Mesothelial cell of epicardium (in vitro differentiated cells): ENCODE results near the gene PEAR1. TPM values are rescaled to one million over a fixed set of nuclear protein-coding genes. Genes with fewer than 3 reads are reported as not detected.

ENCODE experiments used
- DNase-seq, 2 experiments: peaks; one replicate each; pipeline ENCODE4 v3.0.0; 2021; ENCODE audit warnings: low spot score in 2 of 2; ENCODE audit not compliant: unreplicated experiment in 2 of 2
- H3K27ac Mint-ChIP-seq: 2 replicates; pipeline ENCODE4 v1.8.0; 2021; ENCODE audit warnings: mixed read lengths
- H3K27me3 Mint-ChIP-seq: 2 replicates; pipeline ENCODE4 v1.8.0; 2021; ENCODE audit warnings: low read depth, mixed read lengths
- H3K36me3 Mint-ChIP-seq: 2 replicates; pipeline ENCODE4 v1.8.0; 2021; ENCODE audit warnings: mixed read lengths
- H3K4me1 Mint-ChIP-seq: 2 replicates; pipeline ENCODE4 v1.8.0; 2021; ENCODE audit warnings: mixed read lengths
- H3K4me3 Mint-ChIP-seq: 2 replicates; pipeline ENCODE4 v1.8.0; 2021; ENCODE audit warnings: mild to moderate bottlenecking, moderate library complexity, mixed read lengths
- H3K9me3 Mint-ChIP-seq: 2 replicates; pipeline ENCODE4 v1.8.0; 2021; ENCODE audit warnings: mixed read lengths
- total RNA-seq: library from RNA; stranded (reverse); gene quantifications from 3 replicates; pipeline ENCODE4 v1.2.1, GENCODE V29; 2021
- TF ChIP-seq, protein P1 (sequence below): fragments of 200-600 bp; sonication (generic); IDR thresholded peaks from one replicate; pipeline ENCODE4 v1.5.0; 2021; ENCODE audit warnings: antibody characterized with exemption; ENCODE audit not compliant: unreplicated experiment

PEAR1 gene, protein sequence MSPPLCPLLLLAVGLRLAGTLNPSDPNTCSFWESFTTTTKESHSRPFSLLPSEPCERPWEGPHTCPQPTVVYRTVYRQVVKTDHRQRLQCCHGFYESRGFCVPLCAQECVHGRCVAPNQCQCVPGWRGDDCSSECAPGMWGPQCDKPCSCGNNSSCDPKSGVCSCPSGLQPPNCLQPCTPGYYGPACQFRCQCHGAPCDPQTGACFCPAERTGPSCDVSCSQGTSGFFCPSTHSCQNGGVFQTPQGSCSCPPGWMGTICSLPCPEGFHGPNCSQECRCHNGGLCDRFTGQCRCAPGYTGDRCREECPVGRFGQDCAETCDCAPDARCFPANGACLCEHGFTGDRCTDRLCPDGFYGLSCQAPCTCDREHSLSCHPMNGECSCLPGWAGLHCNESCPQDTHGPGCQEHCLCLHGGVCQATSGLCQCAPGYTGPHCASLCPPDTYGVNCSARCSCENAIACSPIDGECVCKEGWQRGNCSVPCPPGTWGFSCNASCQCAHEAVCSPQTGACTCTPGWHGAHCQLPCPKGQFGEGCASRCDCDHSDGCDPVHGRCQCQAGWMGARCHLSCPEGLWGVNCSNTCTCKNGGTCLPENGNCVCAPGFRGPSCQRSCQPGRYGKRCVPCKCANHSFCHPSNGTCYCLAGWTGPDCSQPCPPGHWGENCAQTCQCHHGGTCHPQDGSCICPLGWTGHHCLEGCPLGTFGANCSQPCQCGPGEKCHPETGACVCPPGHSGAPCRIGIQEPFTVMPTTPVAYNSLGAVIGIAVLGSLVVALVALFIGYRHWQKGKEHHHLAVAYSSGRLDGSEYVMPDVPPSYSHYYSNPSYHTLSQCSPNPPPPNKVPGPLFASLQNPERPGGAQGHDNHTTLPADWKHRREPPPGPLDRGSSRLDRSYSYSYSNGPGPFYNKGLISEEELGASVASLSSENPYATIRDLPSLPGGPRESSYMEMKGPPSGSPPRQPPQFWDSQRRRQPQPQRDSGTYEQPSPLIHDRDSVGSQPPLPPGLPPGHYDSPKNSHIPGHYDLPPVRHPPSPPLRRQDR
- 13.8 to 16.1 TPM (median 15.7 TPM) in 3 replicates for total RNA-seq

DNA sequence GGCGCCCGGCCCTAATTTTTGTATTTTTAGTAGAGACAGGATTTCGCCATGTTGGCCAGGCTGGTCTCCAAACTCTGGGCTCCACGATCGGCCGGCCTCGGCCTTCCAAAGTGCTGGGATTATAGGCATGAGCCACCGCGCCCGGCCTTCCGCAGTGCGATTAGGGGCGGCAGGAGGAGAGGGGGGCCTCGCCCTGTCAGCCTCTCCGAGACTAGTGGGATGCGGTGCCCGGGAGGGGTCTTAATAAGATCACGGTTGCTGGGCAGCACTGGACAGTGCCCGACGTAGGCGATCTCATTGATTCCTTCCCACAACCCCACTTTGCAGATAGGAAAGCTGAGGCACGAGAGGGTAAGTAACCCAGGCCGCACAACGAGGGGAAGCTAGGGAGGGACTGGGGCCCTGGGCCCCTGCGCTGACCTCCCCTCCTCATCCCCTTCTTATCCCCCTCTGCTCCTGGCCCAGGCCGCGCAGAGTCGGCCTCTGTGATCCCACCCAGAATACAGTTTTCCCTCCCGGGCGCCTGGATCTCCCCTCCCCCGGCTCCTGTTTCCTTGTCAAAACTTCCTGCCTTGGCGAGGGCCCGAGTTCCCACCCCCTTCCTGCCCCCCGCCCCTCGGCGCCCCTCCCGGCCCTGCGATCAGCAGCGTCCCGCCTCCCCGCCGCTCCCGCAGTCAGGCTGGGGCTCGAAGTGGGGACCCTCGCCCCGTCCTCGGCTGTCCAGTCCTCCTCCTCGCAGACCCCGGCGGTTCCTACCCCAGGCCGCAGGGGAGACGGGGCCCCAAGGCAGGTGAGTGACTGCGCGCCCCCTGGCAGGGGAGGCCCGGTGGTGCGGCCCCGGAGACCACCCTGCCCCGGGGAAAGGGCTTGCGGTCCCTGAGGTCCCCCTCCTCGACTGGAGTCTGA is at the start of gene PEAR1:
PEAR1 (plus strand) TSS at position 671 of the 906 bp plus-strand sequence. CDS start 10,209 bp downstream, outside the sequence.
- Mint-ChIP-seq H3K27ac (peak within 1 kb of the TSS; percentile 41), H3K36me3 (no peaks in the 10 kb centered on the region), H3K4me3 (peak within 1 kb of the TSS; percentile 54), H3K27me3 (peaks cover 40% of the 10 kb centered on the region), H3K9me3 (no peaks in the 10 kb centered on the region), H3K4me1 (peaks cover 41% of the 10 kb centered on the region)
- TF ChIP-seq, protein P1, sequence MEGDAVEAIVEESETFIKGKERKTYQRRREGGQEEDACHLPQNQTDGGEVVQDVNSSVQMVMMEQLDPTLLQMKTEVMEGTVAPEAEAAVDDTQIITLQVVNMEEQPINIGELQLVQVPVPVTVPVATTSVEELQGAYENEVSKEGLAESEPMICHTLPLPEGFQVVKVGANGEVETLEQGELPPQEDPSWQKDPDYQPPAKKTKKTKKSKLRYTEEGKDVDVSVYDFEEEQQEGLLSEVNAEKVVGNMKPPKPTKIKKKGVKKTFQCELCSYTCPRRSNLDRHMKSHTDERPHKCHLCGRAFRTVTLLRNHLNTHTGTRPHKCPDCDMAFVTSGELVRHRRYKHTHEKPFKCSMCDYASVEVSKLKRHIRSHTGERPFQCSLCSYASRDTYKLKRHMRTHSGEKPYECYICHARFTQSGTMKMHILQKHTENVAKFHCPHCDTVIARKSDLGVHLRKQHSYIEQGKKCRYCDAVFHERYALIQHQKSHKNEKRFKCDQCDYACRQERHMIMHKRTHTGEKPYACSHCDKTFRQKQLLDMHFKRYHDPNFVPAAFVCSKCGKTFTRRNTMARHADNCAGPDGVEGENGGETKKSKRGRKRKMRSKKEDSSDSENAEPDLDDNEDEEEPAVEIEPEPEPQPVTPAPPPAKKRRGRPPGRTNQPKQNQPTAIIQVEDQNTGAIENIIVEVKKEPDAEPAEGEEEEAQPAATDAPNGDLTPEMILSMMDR: no peak
- DNase-seq: peak in 1 of 2 experiments; percentile 45

DNA sequence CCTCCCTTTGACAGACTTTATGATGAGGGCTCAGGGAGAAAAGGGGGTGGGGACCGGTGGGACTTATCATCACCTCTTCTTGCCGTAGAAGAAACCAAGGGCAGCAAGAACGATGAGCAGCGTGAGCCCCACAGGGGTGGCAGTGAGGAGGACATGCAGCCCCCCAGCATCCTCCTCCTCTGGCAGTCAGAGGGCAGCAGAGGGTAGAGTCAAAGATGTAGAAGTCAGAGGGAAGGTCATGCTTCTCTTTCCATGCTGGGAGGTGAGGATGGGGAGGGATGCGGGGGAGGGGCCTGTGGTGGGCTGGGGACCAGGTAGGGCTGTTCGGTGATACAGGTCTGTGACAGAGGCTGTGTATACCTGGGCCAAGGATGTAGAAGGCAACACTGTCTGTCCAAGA is 49.4 kb upstream of the PEAR1 start:
- peaks cover 91% of the 10 kb centered on the region for H3K27me3 Mint-ChIP-seq
- no peaks in the 10 kb centered on the region for H3K9me3 Mint-ChIP-seq
- H3K4me1 Mint-ChIP-seq: peaks cover 14% of the 10 kb centered on the region
- no peaks in the 10 kb centered on the region for H3K36me3 Mint-ChIP-seq
- no peak overlapping the region for H3K4me3 Mint-ChIP-seq
- DNase-seq: no peak
- H3K27ac Mint-ChIP-seq: no peak overlapping the region
- TF ChIP-seq, protein P1: no peak

DNA sequence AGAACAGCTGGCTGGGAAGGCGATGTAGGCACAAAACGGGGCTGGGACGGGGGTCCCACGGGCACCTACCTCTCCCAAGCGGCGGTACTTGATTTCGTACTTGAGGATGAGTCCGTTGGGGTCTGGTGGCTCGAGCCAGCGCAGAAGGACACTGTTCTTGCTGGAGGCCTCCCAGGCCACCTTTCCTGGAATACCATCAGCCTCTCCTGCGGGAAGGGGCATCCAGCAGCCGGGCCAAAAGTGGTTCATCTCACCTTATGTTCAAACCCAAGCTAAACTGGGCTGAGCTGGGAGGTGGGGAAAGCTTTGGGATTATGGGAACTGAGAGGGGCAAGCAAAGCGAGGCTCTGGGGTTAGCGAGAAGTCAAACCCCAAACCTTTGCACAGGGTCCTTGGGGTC is 48.9 kb upstream of the PEAR1 start:
- Mint-ChIP-seq H3K27me3 (peaks cover 94% of the 10 kb centered on the region), H3K4me3 (peak overlapping the region; percentile 13), H3K27ac (no peak overlapping the region), H3K4me1 (peaks cover 15% of the 10 kb centered on the region), H3K9me3 (no peaks in the 10 kb centered on the region), H3K36me3 (no peaks in the 10 kb centered on the region)
- no peak for DNase-seq
- TF ChIP-seq, protein P1: no peak

DNA sequence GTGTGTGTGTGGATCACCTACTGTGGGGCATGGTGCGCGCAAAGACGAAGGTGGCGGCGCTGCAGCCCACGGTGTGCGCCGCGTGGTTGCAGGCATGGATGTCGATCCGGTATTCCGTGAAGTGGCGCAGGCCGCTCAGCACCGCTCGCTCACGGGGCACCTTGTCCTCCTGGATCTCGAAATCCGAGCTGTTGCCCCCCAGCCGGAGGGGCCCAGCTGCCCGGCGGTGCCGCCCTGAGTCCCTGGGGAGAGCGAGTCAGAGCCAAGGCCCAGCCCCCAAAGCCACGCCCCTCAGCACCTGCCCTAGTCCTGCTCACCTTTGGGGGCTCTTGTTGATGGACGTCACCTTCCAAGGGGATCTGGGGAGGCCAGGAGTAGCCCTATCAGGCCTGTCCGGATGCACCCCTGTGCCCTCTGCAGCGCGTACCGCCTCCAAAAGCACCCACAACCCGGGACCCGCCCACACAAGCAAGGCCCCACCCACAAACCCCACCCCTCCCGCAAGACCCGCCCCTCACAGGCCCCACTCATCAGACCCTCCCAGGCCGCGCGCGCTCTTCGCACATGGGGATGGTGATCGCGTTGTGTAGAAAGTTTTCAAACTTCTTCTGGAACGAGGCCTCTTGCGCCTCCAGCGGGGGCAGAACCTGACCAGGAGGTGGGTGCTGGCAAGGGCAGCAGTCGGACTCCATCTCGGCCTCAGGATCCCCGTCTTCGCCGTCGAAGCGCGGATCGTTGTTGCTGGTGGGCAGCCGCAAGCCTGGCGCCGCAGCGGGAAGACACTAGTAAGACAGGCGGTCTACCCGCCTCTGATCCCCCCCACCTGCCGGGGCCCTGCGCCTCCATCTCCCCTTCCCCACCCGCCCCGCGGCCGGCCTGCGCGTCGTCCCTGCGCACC is 48.2 kb upstream of the PEAR1 start:
- Mint-ChIP-seq H3K4me3 (peak overlapping the region; percentile 53), H3K4me1 (peaks cover 15% of the 10 kb centered on the region), H3K9me3 (no peaks in the 10 kb centered on the region), H3K27me3 (peaks cover 98% of the 10 kb centered on the region), H3K27ac (no peak overlapping the region), H3K36me3 (no peaks in the 10 kb centered on the region)
- DNase-seq: no peak
- TF ChIP-seq, protein P1: no peak
